H9 (cell line): Measurements from ENCODE around the gene COL5A2. TPM values are rescaled to one million over a fixed set of nuclear protein-coding genes. Genes with fewer than 3 reads are reported as not detected.

Experiments
- DNase-seq: peaks from one replicate; pipeline ENCODE4 v3.0.0-alpha.2; 2017
- H2AFZ ChIP-seq: one replicate; pipeline ENCODE4 v1.6.1; 2013; ENCODE audit warnings: mild to moderate bottlenecking, low read length, control low read depth, moderate library complexity
- H2AK5ac ChIP-seq: 2 replicates; pipeline ENCODE4 v1.6.1; 2013; ENCODE audit warnings: low read length, control low read depth, mixed read lengths; ENCODE audit not compliant: insufficient read length
- H2BK120ac ChIP-seq: one replicate; pipeline ENCODE4 v1.6.1; 2013; ENCODE audit warnings: low read depth, mild to moderate bottlenecking, low read length, control low read depth, inconsistent platforms; ENCODE audit not compliant: poor library complexity, severe bottlenecking
- H2BK12ac ChIP-seq: 2 replicates; pipeline ENCODE4 v1.6.1; 2013; ENCODE audit warnings: low read length, control low read depth, mixed read lengths, low read depth; ENCODE audit not compliant: insufficient read length
- H2BK15ac ChIP-seq: 2 replicates; pipeline ENCODE4 v1.6.1; 2013; ENCODE audit warnings: low read depth, low read length, control low read depth
- H2BK20ac ChIP-seq: one replicate; pipeline ENCODE4 v1.6.1; 2013; ENCODE audit warnings: low read depth, mild to moderate bottlenecking, low read length, control low read depth, inconsistent platforms; ENCODE audit not compliant: poor library complexity, severe bottlenecking
- H2BK5ac ChIP-seq: 2 replicates; pipeline ENCODE4 v1.6.1; 2013; ENCODE audit warnings: low read length, control low read depth, mixed read lengths; ENCODE audit not compliant: insufficient read length
- H3K14ac ChIP-seq: 2 replicates; pipeline ENCODE4 v1.6.1; 2013; ENCODE audit warnings: low read length, control low read depth; ENCODE audit not compliant: insufficient read depth
- H3K18ac ChIP-seq: 2 replicates; pipeline ENCODE4 v1.6.1; 2013; ENCODE audit warnings: low read depth, mild to moderate bottlenecking, mixed read lengths, low read length, control low read depth; ENCODE audit not compliant: insufficient read length
- H3K23ac ChIP-seq: 2 replicates; pipeline ENCODE4 v1.6.1; 2013; ENCODE audit warnings: low read length, control low read depth, mixed read lengths, low read depth; ENCODE audit not compliant: insufficient read length
- H3K23me2 ChIP-seq: 2 replicates; pipeline ENCODE4 v1.6.1; 2013; ENCODE audit warnings: low read depth, mild to moderate bottlenecking, mixed read lengths, low read length, control low read depth; ENCODE audit not compliant: insufficient read length, poor library complexity, severe bottlenecking
- H3K27ac ChIP-seq: 2 replicates; pipeline ENCODE4 v1.5.1; 2013; ENCODE audit warnings: low read length, control low read depth, mixed read lengths, low read depth; ENCODE audit not compliant: insufficient read length
- H3K27me3 ChIP-seq: 2 replicates; pipeline ENCODE4 v1.6.1; 2013; ENCODE audit warnings: low read length, control low read depth, inconsistent platforms; ENCODE audit not compliant: insufficient read depth
- H3K4ac ChIP-seq: 2 replicates; pipeline ENCODE4 v1.6.1; 2013; ENCODE audit warnings: low read depth, mild to moderate bottlenecking, control low read depth, inconsistent platforms, low read length, moderate library complexity
- H3K4me1 ChIP-seq: 2 replicates; pipeline ENCODE4 v1.6.1; 2013; ENCODE audit warnings: low read length, control low read depth, inconsistent platforms; ENCODE audit not compliant: insufficient read depth
- H3K4me2 ChIP-seq: 2 replicates; pipeline ENCODE4 v1.6.1; 2013; ENCODE audit warnings: low read length, control low read depth, mixed read lengths; ENCODE audit not compliant: insufficient read length, insufficient read depth
- H3K56ac ChIP-seq: 2 replicates; pipeline ENCODE4 v1.6.1; 2013; ENCODE audit warnings: low read depth, mild to moderate bottlenecking, mixed read lengths, low read length, control low read depth; ENCODE audit not compliant: insufficient read length
- H3K79me1 ChIP-seq: 2 replicates; pipeline ENCODE4 v1.6.1; 2013; ENCODE audit warnings: low read depth, mild to moderate bottlenecking, moderate library complexity, low read length, control low read depth, inconsistent platforms; ENCODE audit not compliant: insufficient read depth, poor library complexity, severe bottlenecking
- H3K79me2 ChIP-seq: 2 replicates; pipeline ENCODE4 v1.6.1; 2013; ENCODE audit warnings: low read length, control low read depth, inconsistent platforms; ENCODE audit not compliant: insufficient read depth
- H3K9ac ChIP-seq: 2 replicates; pipeline ENCODE4 v1.6.1; 2013; ENCODE audit warnings: low read length, control low read depth, mixed read lengths; ENCODE audit not compliant: insufficient read length; ENCODE audit errors: extremely low read depth
- H3K9me3 ChIP-seq: one replicate; pipeline ENCODE4 v1.6.1; 2013; ENCODE audit warnings: low read depth, low read length, inconsistent platforms; ENCODE audit not compliant: control insufficient read depth
- H3T11ph ChIP-seq: one replicate; pipeline ENCODE4 v1.6.1; 2013; ENCODE audit warnings: mild to moderate bottlenecking, low read length, control low read depth, inconsistent platforms
- H4K20me1 ChIP-seq: one replicate; pipeline ENCODE4 v1.6.1; 2013; ENCODE audit not compliant: control insufficient read depth, insufficient read length, insufficient read depth
- H4K5ac ChIP-seq: 2 replicates; pipeline ENCODE4 v1.6.1; 2013; ENCODE audit warnings: low read depth, mild to moderate bottlenecking, mixed read lengths, low read length, control low read depth; ENCODE audit not compliant: insufficient read length
- H4K8ac ChIP-seq: replicated peaks from 2 replicates; pipeline ENCODE4 v1.6.1; 2013; ENCODE audit warnings: low read length, control low read depth, mixed read lengths, low read depth; ENCODE audit not compliant: insufficient read length
- H4K91ac ChIP-seq: 2 replicates; pipeline ENCODE4 v1.6.1; 2013; ENCODE audit warnings: low read depth, mild to moderate bottlenecking, moderate library complexity, mixed read lengths, low read length, control low read depth; ENCODE audit not compliant: insufficient read length
- H3K27ac Mint-ChIP-seq, 3 experiments: 2 replicates in 2 of 3; 3 replicates in 1 of 3; pipeline ENCODE4 v1.8.0; 2020 to 2021; ENCODE audit warnings: mixed read lengths in 3 of 3, mild to moderate bottlenecking in 1 of 3, moderate library complexity in 1 of 3
- H3K27me3 Mint-ChIP-seq: 2 replicates; pipeline ENCODE4 v1.8.0; 2021; ENCODE audit warnings: low read depth, mild to moderate bottlenecking, moderate library complexity, mixed read lengths
- H3K36me3 Mint-ChIP-seq, 3 experiments: 2 replicates in 2 of 3; 3 replicates in 1 of 3; pipeline ENCODE4 v1.8.0; 2020 to 2021; ENCODE audit warnings: low read depth in 3 of 3, mixed read lengths in 3 of 3; ENCODE audit not compliant: insufficient read depth in 1 of 3
- H3K4me1 Mint-ChIP-seq, 2 experiments: 2 replicates each; pipeline ENCODE4 v1.8.0; 2020; ENCODE audit warnings: mixed read lengths in 2 of 2
- H3K4me3 Mint-ChIP-seq, 2 experiments: 2 replicates in 1 of 2; 3 replicates in 1 of 2; pipeline ENCODE4 v1.8.0; 2020 to 2021; ENCODE audit warnings: mild to moderate bottlenecking in 2 of 2, mixed read lengths in 2 of 2, moderate library complexity in 1 of 2
- H3K9me3 Mint-ChIP-seq, 2 experiments: 2 replicates in 1 of 2; 3 replicates in 1 of 2; pipeline ENCODE4 v1.8.0; 2020; ENCODE audit warnings: mild to moderate bottlenecking in 2 of 2, mixed read lengths in 2 of 2, moderate library complexity in 1 of 2
- whole genome bisulfite sequencing: extraction: QIAGEN DNeasy Blood & Tissue Kit; methylation state at CpG from one replicate; pipeline ENCODE4 v1.1.7; 2013; ENCODE audit warnings: missing lambda C conversion rate, low lambda C conversion rate, mixed read lengths; ENCODE audit not compliant: insufficient read length; ENCODE audit errors: extremely low coverage; 5-methylcytosine and 5-hydroxymethylcytosine counted together
- total RNA-seq: library from RNA; stranded (reverse); gene quantifications from 2 replicates; pipeline ENCODE4 v1.2.1, GENCODE V29; 2021
- TF ChIP-seq, protein P1 (sequence below): fragments of 200-600 bp; sonication (generic); conservative IDR thresholded peaks from 3 replicates; pipeline ENCODE4 v1.8.0; 2021; ENCODE audit warnings: antibody characterized with exemption, mild to moderate bottlenecking

Gene COL5A2
- total RNA-seq, 1 experiment from 2014 or later = 10.5 TPM

DNA sequence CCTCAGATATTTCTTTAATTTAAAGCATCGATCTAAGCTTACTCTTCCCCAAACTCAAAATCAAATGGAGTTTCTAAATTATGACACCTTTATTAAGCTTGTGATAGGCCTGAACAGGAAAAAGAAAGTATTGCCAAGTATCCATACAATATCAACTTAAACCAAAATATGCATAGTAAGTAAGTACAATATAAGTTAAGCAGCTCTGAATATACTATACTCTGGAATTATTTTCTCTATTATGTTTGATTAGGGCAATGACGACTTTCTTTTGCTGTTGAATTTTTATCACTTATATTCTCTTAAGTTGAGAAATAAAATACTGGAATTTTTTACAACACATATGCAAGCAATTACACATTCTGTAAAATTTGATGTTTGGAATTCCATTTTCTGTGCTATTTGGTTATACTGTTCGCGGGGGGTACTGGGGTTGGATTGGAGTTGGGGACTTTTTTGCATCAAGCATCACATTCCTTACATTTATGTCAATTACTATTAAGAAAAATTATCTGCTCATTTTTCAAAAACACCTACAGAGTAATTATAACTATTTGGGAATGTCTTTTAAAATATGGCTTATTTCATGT lies 2.2 kb downstream of the COL5A2 start:
- no peaks in the 10 kb centered on the region for H3K27me3 ChIP-seq
- H4K8ac ChIP-seq = no peak overlapping the region
- no peak overlapping the region for H2AFZ ChIP-seq
- no peak overlapping the region for H2BK5ac ChIP-seq
- no peak overlapping the region for H3K56ac ChIP-seq
- H3K4me1 Mint-ChIP-seq = peaks cover 27 to 28% of the 10 kb centered on the region in 2 experiments
- no peak overlapping the region for H2BK12ac ChIP-seq
- H2BK120ac ChIP-seq = no peak overlapping the region
- H3K9me3 ChIP-seq = no peaks in the 10 kb centered on the region
- H3K9ac ChIP-seq = no peak overlapping the region
- H4K91ac ChIP-seq = no peak overlapping the region
- H3K27ac Mint-ChIP-seq = peak overlapping the region in 1 of 3 experiments; percentile 66; a peak in 1 of 7 replicates
- TF ChIP-seq, protein P1, sequence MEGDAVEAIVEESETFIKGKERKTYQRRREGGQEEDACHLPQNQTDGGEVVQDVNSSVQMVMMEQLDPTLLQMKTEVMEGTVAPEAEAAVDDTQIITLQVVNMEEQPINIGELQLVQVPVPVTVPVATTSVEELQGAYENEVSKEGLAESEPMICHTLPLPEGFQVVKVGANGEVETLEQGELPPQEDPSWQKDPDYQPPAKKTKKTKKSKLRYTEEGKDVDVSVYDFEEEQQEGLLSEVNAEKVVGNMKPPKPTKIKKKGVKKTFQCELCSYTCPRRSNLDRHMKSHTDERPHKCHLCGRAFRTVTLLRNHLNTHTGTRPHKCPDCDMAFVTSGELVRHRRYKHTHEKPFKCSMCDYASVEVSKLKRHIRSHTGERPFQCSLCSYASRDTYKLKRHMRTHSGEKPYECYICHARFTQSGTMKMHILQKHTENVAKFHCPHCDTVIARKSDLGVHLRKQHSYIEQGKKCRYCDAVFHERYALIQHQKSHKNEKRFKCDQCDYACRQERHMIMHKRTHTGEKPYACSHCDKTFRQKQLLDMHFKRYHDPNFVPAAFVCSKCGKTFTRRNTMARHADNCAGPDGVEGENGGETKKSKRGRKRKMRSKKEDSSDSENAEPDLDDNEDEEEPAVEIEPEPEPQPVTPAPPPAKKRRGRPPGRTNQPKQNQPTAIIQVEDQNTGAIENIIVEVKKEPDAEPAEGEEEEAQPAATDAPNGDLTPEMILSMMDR = no peak
- no peak overlapping the region for H3K14ac ChIP-seq
- no peaks in the 10 kb centered on the region for H3K4me1 ChIP-seq
- no peak overlapping the region for H3K18ac ChIP-seq
- WGBS = no CpG with 5 or more reads among the region's 4 CpGs
- H3K23me2 ChIP-seq = peaks cover 9% of the 10 kb centered on the region
- H3T11ph ChIP-seq = no peak overlapping the region
- H4K20me1 ChIP-seq = no peaks in the 10 kb centered on the region
- H3K4me3 Mint-ChIP-seq = peak overlapping the region; percentile 13 to 53; a peak in 2 of 5 replicates
- H2BK20ac ChIP-seq = no peak overlapping the region
- peaks cover 3% of the 10 kb centered on the region; the same call in 1 of the 2 replicates for H3K79me2 ChIP-seq
- H3K23ac ChIP-seq = no peak overlapping the region
- DNase-seq = no peak
- H3K4ac ChIP-seq = no peak overlapping the region
- no peak overlapping the region for H4K5ac ChIP-seq
- H3K4me2 ChIP-seq = no peak overlapping the region
- no peak overlapping the region for H3K27ac ChIP-seq
- no peak overlapping the region for H2BK15ac ChIP-seq
- no peaks in the 10 kb centered on the region for H3K79me1 ChIP-seq
- H2AK5ac ChIP-seq = no peak overlapping the region
- no peaks in the 10 kb centered on the region for H3K9me3 Mint-ChIP-seq
- no peaks in the 10 kb centered on the region for H3K36me3 Mint-ChIP-seq
- H3K27me3 Mint-ChIP-seq = no peaks in the 10 kb centered on the region
